SK-N-SH (cell line): Measurements from ENCODE around the gene DCP2. TPM values are rescaled to one million over a fixed set of nuclear protein-coding genes. Genes with fewer than 3 reads are reported as not detected.

Experiments
- CTCF ChIA-PET: fragments of 300-600, 350-600 bp; formaldehyde crosslinking; extraction: SDS; loops from one replicate; lab custom pipeline; 2021; lab: Yijun Ruan, JAX
- POLR2A ChIA-PET: fragments of 350-600 bp; sonication (Branson Sonifier 250); formaldehyde crosslinking; extraction: SDS; loops from one replicate; lab custom pipeline; 2020; ENCODE audit warnings: antibody characterized with exemption, inconsistent platforms; lab: Yijun Ruan, JAX
- DNase-seq: peaks from one replicate; pipeline ENCODE4 v3.0.0; 2012
- H2AFZ ChIP-seq: fragments of 200-600 bp; sonication (generic); 2 replicates; pipeline ENCODE4 v1.8.1; 2016; ENCODE audit warnings: antibody characterized with exemption, mild to moderate bottlenecking, low read depth
- H3F3A ChIP-seq: fragments of 200-600 bp; sonication (generic); replicated peaks from 2 replicates; pipeline ENCODE3; 2016; ENCODE audit warnings: antibody characterized with exemption, mild to moderate bottlenecking; ENCODE audit not compliant: insufficient read depth
- H3K27ac ChIP-seq, 2 experiments: fragments of 200-500 bp in 1 of 2; fragments of 200-600 bp in 1 of 2; sonication (Bioruptor generic) in 1 of 2; sonication (generic), shearing (Covaris generic) in 1 of 2; 2 replicates each; pipeline versions ENCODE4 v1.5.1 to v1.6.1; 2014 to 2016; ENCODE audit warnings: low read depth in 2 of 2, inconsistent platforms in 1 of 2, low read length in 1 of 2, mild to moderate bottlenecking in 1 of 2, mixed read lengths in 1 of 2
- H3K27me3 ChIP-seq: fragments of 200-600 bp; sonication (generic), shearing (Covaris generic); 2 replicates; pipeline ENCODE4 v1.6.1; 2016; ENCODE audit warnings: mixed run types; ENCODE audit not compliant: insufficient read depth
- H3K36me3 ChIP-seq, 2 experiments: fragments of 200-500 bp in 1 of 2; fragments of 200-600 bp in 1 of 2; sonication (Bioruptor generic) in 1 of 2; sonication (generic) in 1 of 2; replicated peaks in 1 of 2; 2 replicates each; pipeline versions ENCODE3 to v1.5.1; 2014 to 2016; ENCODE audit warnings: low read length in 1 of 2, mild to moderate bottlenecking in 1 of 2; ENCODE audit not compliant: insufficient read depth in 2 of 2, control insufficient read depth in 1 of 2
- H3K4me1 ChIP-seq, 2 experiments: fragments of 200-500 bp in 1 of 2; fragments of 200-600 bp in 1 of 2; sonication (Bioruptor generic) in 1 of 2; sonication (generic), shearing (Covaris generic) in 1 of 2; 2 replicates each; pipeline versions ENCODE4 v1.5.1 to v1.6.1; 2014 to 2016; ENCODE audit warnings: low read depth in 1 of 2, low read length in 1 of 2, mixed run types in 1 of 2; ENCODE audit not compliant: insufficient read depth in 2 of 2, control insufficient read depth in 1 of 2
- H3K4me2 ChIP-seq: fragments of 200-600 bp; sonication (generic), shearing (Covaris generic); 2 replicates; pipeline ENCODE4 v1.6.1; 2017; ENCODE audit warnings: mixed run types
- H3K4me3 ChIP-seq, 2 experiments: fragments of 200-500 bp in 1 of 2; fragments of 200-600 bp in 1 of 2; sonication (Bioruptor generic) in 1 of 2; sonication (generic), shearing (Covaris generic) in 1 of 2; 2 replicates each; pipeline versions ENCODE4 v1.5.1 to v1.8.1; 2014 to 2016; ENCODE audit warnings: low read depth in 2 of 2, inconsistent platforms in 1 of 2, low read length in 1 of 2, mild to moderate bottlenecking in 1 of 2, mixed read lengths in 1 of 2, moderate library complexity in 1 of 2
- H3K79me2 ChIP-seq: fragments of 200-600 bp; sonication (generic); 2 replicates; pipeline ENCODE4 v1.8.1; 2017; ENCODE audit warnings: mild to moderate bottlenecking; ENCODE audit not compliant: insufficient read depth
- H3K9ac ChIP-seq: fragments of 200-600 bp; sonication (generic); 2 replicates; pipeline ENCODE4 v1.6.1; 2017; ENCODE audit warnings: mixed run types
- H3K9me2 ChIP-seq: fragments of 200-600 bp; sonication (generic); 2 replicates; pipeline ENCODE4 v1.6.1; 2017; ENCODE audit warnings: mixed run types
- H3K9me3 ChIP-seq: fragments of 200-600 bp; sonication (generic); 2 replicates; pipeline ENCODE4 v1.6.1; 2017; ENCODE audit warnings: mixed run types, mild to moderate bottlenecking, moderate library complexity
- H4K20me1 ChIP-seq: fragments of 200-600 bp; sonication (generic); 2 replicates; pipeline ENCODE4 v1.6.1; 2017; ENCODE audit warnings: mild to moderate bottlenecking, mixed run types; ENCODE audit not compliant: insufficient read depth
- ELF1 ChIP-seq: IDR thresholded peaks from 2 replicates; pipeline ENCODE4 v1.4.0; 2012
- EZH2phosphoT487 ChIP-seq: fragments of 200-600 bp; sonication (generic); IDR thresholded peaks from 2 replicates; pipeline ENCODE4 v1.6.1; 2017; ENCODE audit warnings: low read depth, mixed run types, mild to moderate bottlenecking, antibody characterized with exemption, moderate library complexity, borderline replicate concordance
- FOXM1 ChIP-seq: IDR thresholded peaks from 2 replicates; pipeline ENCODE4 v1.4.0; 2012; ENCODE audit warnings: low read depth, mild to moderate bottlenecking
- GABPA ChIP-seq: IDR thresholded peaks from 2 replicates; pipeline ENCODE4 v1.4.0; 2012; ENCODE audit warnings: low read depth, mild to moderate bottlenecking
- GATA2 ChIP-seq: sonication (generic); formaldehyde crosslinking; IDR thresholded peaks from 2 replicates; pipeline ENCODE4 v1.5.0; 2020; ENCODE audit warnings: mild to moderate bottlenecking, missing genetic modification reagents
- IRF3 ChIP-seq: fragments of 150-350 bp; IDR thresholded peaks from 2 replicates; pipeline ENCODE4 v1.6.1; 2016; ENCODE audit warnings: mild to moderate bottlenecking, low read depth, low read length
- JUND ChIP-seq: IDR thresholded peaks from 2 replicates; pipeline ENCODE4 v1.4.0; 2012
- MXI1 ChIP-seq: IDR thresholded peaks from 2 replicates; pipeline ENCODE4 v1.6.1; 2012; ENCODE audit warnings: mild to moderate bottlenecking, low read depth, low read length, improper control_type of control experiment
- NRF1 ChIP-seq: IDR thresholded peaks from 2 replicates; pipeline ENCODE4 v1.6.1; 2012; ENCODE audit warnings: low read depth, mild to moderate bottlenecking, low read length
- RAD21 ChIP-seq: IDR thresholded peaks from 2 replicates; pipeline ENCODE4 v1.6.1; 2012; ENCODE audit warnings: mild to moderate bottlenecking, low read length
- RXRA ChIP-seq: IDR thresholded peaks from 2 replicates; pipeline ENCODE4 v1.4.0; 2012; ENCODE audit warnings: low read depth, mild to moderate bottlenecking, borderline replicate concordance
- SIN3A ChIP-seq: IDR thresholded peaks from 2 replicates; pipeline ENCODE4 v1.6.1; 2012; ENCODE audit warnings: low read depth, mild to moderate bottlenecking, low read length, moderate library complexity, borderline replicate concordance
- SMC3 ChIP-seq: IDR thresholded peaks from 2 replicates; pipeline ENCODE4 v1.6.1; 2012; ENCODE audit warnings: low read depth, low read length, improper control_type of control experiment
- TCF12 ChIP-seq: IDR thresholded peaks from 2 replicates; pipeline ENCODE4 v1.4.0; 2012
- TEAD4 ChIP-seq: IDR thresholded peaks from 2 replicates; pipeline ENCODE4 v1.4.0; 2012; ENCODE audit warnings: mild to moderate bottlenecking, borderline replicate concordance; ENCODE audit not compliant: insufficient read depth
- USF2 ChIP-seq: fragments of 150-350 bp; IDR thresholded peaks from 2 replicates; pipeline ENCODE4 v1.6.1; 2017; ENCODE audit warnings: antibody characterized with exemption, low read length, low read depth, borderline replicate concordance
- YY1 ChIP-seq: IDR thresholded peaks from 2 replicates; pipeline ENCODE4 v1.4.0; 2012; ENCODE audit warnings: low read depth, mild to moderate bottlenecking
- WGBS: methylation state at CpG from one replicate; pipeline ENCODE4 v1.1.6; 2017; ENCODE audit warnings: low lambda C conversion rate; 5-methylcytosine and 5-hydroxymethylcytosine counted together
- polyA plus RNA-seq, 3 experiments: library from polyadenylated mRNA; depleted of rRNA; stranded (reverse); fragments of >200 nt; gene quantifications; 2 replicates each; pipeline ENCODE4 v1.2.3, GENCODE V29; 2012
- TF ChIP-seq, protein P1 (sequence below): IDR thresholded peaks from 2 replicates; pipeline ENCODE4 v1.4.0; 2012; ENCODE audit warnings: low read depth, borderline replicate concordance
- TF ChIP-seq, protein P2 (sequence below): IDR thresholded peaks from 2 replicates; pipeline ENCODE4; 2012

Gene DCP2
- polyA plus RNA-seq, 1 of the 3 experiments (the other 2 are of a cell fraction): 6.0 TPM

GRCh38 chr5:113027015-113027414, 50.4 kb downstream of the DCP2 start:
- no peak overlapping the region for H3K9ac ChIP-seq
- H4K20me1 ChIP-seq: no peaks in the 10 kb centered on the region
- no peak overlapping the region for H3K4me3 ChIP-seq
- 94% methylated on average over 8 of the region's 8 CpGs for WGBS
- H3K9me2 ChIP-seq: no peaks in the 10 kb centered on the region
- no peak for DNase-seq
- no peaks in the 10 kb centered on the region for H3K27me3 ChIP-seq
- no peaks in the 10 kb centered on the region for H3K79me2 ChIP-seq
- H3K4me1 ChIP-seq: peaks cover 0 to 8% of the 10 kb centered on the region in 2 experiments; a peak in 3 of 4 replicates
- H2AFZ ChIP-seq: no peak overlapping the region
- ChIA-PET POLR2A (no interaction called here), CTCF (no interaction called here)
- H3K27ac ChIP-seq: no peak overlapping the region
- no peak for TF ChIP-seq SMC3
- no peak for TF ChIP-seq RAD21
- no peak for TF ChIP-seq NRF1
- TF ChIP-seq, protein P1, sequence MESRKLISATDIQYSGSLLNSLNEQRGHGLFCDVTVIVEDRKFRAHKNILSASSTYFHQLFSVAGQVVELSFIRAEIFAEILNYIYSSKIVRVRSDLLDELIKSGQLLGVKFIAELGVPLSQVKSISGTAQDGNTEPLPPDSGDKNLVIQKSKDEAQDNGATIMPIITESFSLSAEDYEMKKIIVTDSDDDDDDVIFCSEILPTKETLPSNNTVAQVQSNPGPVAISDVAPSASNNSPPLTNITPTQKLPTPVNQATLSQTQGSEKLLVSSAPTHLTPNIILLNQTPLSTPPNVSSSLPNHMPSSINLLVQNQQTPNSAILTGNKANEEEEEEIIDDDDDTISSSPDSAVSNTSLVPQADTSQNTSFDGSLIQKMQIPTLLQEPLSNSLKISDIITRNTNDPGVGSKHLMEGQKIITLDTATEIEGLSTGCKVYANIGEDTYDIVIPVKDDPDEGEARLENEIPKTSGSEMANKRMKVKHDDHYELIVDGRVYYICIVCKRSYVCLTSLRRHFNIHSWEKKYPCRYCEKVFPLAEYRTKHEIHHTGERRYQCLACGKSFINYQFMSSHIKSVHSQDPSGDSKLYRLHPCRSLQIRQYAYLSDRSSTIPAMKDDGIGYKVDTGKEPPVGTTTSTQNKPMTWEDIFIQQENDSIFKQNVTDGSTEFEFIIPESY: no peak
- no peak for TF ChIP-seq EZH2phosphoT487
- TF ChIP-seq RXRA: no peak
- no peak for TF ChIP-seq TCF12
- no peak for TF ChIP-seq IRF3
- TF ChIP-seq SIN3A: no peak
- TF ChIP-seq JUND: no peak
- TF ChIP-seq, protein P2, sequence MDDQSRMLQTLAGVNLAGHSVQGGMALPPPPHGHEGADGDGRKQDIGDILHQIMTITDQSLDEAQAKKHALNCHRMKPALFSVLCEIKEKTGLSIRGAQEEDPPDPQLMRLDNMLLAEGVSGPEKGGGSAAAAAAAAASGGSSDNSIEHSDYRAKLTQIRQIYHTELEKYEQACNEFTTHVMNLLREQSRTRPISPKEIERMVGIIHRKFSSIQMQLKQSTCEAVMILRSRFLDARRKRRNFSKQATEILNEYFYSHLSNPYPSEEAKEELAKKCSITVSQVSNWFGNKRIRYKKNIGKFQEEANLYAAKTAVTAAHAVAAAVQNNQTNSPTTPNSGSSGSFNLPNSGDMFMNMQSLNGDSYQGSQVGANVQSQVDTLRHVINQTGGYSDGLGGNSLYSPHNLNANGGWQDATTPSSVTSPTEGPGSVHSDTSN: no peak
- TF ChIP-seq YY1: no peak
- no peak for TF ChIP-seq USF2
- no peak for TF ChIP-seq FOXM1
- TF ChIP-seq ELF1: no peak
- no peak for TF ChIP-seq MXI1
- TF ChIP-seq GABPA: no peak
- no peak for TF ChIP-seq TEAD4
- TF ChIP-seq GATA2 (CRISPR knock-in tag): no peak
- H3K36me3 ChIP-seq: peaks cover 19 to 54% of the 10 kb centered on the region in 2 experiments
- H3F3A ChIP-seq: peaks cover 7% of the 10 kb centered on the region
- H3K4me2 ChIP-seq: no peak overlapping the region
- H3K9me3 ChIP-seq: no peaks in the 10 kb centered on the region
